ENCODE measurements around the gene STK17B.

STK17B gene

DNA sequence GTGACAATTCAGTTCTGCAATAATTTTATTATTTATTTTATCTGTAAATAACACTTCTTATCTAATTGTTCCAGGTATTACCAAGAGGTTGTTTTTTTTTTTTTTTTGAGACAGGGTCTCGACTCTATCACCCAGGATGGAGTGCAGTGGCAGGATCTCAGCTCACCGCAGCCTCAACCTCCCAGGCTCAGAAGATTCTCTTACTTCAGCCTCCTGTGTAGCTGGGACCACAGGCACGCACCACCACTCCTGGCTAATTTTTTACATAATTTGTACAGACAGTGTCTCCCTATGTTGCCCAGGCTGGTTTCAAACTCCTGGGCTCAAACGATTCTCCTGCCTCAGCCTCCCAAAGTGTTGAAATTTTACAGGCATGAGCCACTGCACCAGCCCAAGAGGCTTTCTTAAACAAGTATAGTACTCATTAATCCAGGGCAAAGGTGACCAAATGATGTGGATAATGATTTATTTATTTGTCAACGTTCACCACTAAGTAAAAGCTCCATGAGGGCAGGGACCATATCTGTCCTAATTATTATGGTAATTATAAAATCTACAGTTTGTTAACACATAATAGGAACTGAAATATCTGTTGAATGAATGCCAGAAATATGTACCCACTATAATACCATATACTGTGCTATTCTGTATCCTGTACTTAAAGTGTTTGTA is 12.0 kb downstream of the STK17B start:
- no peak for DNase-seq

DNA sequence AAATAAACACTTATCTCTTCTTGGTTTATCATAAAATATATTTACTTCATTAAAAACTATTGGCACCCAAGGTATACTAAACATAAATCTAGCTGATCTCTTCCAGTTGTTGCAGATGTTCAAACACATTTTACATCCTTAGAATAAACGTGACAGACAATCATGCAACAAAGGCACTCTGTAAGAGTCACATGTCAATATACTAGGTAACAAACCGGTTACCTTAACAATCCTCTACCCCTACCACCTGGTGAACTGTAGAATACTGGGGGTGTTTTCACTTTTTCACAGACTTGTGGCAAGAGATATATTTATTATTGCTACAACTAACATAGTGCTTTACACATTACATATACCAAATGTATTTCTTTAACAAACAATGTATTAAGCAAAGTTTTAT is 15.8 kb downstream of the STK17B start:
- DNase-seq = no peak

DNA sequence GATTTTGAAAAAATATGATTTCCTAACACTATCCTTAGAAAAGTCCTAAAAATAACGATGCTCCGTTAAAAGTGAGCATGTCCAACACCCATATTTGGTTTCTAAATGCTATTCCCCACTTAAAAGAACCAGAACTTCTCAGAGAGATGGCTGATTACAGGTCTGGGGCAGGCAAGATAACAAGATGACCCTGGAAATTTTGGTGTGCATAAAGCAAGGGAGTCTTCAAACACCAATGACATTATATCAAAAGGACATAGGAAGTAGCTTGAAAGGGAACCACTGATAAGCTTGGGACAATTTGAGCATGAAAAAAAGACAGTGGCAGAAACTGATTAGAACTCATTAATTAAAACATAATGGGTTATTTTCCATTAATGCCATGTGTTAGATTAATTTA is 17.9 kb downstream of the STK17B start:
- DNase-seq = no peak

GRCh38 chr2:196149948-196150347 is 21.4 kb downstream of the STK17B start:
- DNase-seq = no peak

GRCh38 chr2:196148736-196149135 is 22.6 kb downstream of the STK17B start:
- no peak for DNase-seq

DNA sequence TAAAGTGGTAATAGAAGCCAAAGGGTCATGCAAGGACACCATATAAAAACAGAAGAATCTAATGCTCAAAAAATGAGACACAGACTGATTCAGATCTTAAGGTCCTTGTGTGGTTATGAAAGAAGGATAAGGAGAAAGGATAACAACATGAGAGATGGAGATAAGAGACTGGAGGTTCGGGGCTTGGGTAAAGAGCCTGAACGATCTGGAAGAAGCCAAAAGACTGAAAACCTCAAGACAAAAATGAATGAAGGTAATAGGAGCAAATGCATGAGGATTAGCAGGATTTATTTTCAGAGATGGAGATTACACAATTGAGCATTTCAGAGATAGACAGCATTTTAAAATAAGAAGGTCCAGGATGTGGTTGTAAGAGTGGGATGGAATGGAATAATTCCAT is 26.1 kb downstream of the STK17B start:
- no peak for DNase-seq

- DNase-seq = no peak
These were observed 26.8 kb downstream of the STK17B start for GRCh38 chr2:196144513-196145126.

DNA sequence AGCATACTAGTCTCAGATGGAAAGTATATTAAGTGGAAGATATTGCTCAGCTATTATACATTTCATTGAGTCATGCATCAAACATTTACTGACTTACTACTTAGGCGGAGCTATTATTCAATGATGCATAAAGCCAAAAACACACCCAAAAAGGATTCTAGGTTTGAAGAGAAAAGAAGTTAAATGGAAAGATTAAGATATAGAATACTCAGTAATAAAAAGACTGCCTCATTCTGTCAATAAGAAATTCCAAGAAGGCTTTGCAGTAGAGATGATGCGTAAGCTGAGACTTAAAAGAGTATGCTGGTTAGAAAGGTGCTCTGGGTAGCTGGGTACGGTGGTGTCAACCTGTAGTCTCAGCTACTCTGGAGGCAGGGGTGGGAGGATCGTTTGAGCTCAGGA is 27.6 kb downstream of the STK17B start:
- DNase-seq = no peak

DNA sequence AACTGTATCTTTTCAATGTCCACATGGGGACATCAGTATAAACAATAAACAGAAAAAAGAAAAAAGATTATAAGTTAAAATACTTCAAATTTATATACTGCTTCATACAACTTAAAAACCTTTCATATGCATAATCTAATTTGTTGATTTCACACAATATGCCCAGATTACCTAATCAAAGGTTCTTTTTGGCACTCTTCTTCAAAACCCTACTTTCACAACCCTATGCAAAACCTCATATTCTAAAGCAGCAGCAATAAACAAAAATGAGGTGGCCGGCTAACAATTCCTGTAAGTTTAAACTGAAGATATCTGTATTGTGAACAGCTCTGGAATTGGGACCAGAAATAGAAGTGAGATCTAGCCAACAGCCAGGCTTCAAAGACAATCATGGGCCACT is 28.6 kb downstream of the STK17B start:
- DNase-seq = no peak

- DNase-seq = no peak
These were observed 31.2 kb downstream of the STK17B start for GRCh38 chr2:196140213-196140612.

- no peak for DNase-seq
These were observed 34.1 kb downstream of the STK17B start for GRCh38 chr2:196137271-196137670.

GRCh38 chr2:196136151-196136550 is 35.2 kb downstream of the STK17B start:
- DNase-seq = no peak

DNA sequence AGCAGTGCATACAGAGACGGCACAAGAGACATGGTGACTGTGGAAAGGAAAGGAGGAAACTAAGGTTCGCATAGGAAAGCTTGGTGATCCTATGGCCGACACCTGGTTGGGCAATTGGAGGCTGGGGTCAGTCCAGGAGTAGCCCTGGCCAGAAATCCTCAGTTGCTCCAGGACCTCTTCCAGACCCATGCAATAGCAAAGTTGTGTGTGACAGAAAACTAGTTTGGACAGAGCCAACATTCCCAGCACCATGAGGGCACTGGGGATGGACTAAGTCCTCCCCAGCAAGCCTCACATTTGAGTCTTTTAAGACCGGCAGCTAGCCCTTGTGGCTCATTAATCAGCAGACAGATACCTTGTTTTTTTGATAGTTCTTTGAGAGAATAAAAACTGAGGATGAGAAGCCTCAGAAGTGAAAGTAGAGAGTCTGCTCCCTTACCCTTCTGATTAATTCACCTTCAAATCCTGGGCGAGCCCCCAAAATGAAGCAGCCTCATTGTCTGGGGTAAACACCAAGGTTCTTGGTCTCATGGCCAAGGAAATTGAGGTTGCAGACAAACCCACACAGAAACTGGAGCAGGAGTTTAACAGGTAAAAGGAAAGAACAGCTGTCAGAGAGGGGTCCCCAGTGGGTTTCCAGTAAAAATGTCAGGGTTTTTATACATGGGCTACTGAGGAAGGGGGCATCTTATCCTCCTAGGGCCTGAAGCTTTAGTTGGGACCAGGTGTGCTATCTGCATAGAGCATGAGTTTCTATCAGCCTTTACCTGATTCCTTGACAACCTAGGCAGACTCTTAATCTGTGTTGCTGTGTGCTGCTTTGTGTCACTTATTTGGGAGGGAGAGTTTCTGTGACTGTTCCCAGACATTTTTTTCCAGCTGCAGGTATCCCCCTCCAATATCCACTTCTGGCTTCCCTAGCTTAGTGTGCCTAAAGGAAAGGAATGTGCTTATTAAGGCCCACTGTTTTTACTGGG is 39.1 kb downstream of the STK17B start:
- no peak for DNase-seq

DNA sequence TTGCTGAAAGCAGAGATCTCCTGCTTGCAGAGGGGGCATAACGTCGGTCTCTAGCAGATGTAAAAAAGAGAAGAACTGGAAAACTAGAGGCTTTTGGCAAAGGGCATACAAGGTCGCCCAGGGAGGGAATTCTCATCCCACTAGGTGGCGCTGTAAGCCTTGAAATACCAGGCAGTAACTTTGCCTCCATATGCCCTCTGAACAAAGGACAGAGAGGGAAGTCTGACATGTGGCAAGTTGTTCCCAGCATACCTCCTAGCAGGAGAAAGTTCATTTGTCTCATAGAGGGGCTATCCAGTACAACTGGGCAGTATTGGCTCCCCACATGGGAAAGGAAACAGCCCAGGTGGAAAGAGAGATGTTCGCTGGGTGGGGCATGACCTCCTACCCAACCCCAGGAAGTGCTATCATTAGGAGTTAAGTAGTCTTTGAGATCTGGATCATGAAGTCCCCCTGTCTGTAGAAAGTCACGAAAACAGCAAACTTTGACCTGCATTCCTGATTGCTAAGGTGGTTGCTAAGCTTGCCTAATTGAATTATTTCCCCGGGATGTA is 39.9 kb downstream of the STK17B start:
- no peak for DNase-seq

GRCh38 chr2:196130039-196130825 is 41.1 kb downstream of the STK17B start:
- DNase-seq = no peak

DNA sequence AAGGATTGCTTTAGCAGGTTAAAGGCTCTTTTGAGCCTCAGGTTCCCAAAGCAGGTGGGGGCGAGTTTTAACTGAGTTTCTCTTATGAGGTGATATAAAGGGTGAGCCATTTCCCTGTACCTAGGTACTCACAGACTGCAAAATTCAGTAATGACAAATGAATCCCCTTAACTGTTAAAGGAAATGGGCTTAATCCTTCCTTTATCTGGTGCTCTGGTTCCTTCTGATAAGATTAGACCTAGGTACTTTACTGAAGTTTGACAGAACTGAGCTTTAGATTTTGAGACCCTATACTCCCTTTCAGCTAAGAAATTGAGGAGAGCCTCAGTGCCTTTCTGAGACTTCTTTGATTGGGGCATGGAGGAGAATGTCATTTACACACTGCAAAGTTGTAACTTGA is 42.6 kb downstream of the STK17B start:
- DNase-seq = no peak

GRCh38 chr2:196125596-196125995 is 45.8 kb downstream of the STK17B start:
- no peak for DNase-seq

- DNase-seq = no peak
These were observed 47.6 kb downstream of the STK17B start for GRCh38 chr2:196123679-196124373.

DNA sequence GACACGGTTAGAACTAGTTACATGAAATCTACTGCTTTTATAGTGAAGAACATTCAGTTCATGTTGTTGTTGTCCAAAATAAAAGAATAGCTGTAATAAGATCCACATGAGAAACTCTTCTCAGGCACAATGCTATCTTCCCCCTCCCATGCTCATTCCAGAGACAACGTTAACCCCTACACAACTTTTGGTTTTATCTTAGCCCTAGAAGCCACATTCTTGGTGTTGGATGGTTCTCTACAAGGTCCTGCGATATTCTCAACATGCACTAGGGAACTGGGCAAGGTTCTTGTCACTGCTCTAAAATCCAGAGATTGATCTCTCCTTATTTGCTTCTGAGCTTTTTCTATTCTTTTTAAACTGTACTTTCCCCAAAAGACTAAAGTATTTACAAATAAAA is 51.5 kb downstream of the STK17B start:
- no peak for DNase-seq

DNA sequence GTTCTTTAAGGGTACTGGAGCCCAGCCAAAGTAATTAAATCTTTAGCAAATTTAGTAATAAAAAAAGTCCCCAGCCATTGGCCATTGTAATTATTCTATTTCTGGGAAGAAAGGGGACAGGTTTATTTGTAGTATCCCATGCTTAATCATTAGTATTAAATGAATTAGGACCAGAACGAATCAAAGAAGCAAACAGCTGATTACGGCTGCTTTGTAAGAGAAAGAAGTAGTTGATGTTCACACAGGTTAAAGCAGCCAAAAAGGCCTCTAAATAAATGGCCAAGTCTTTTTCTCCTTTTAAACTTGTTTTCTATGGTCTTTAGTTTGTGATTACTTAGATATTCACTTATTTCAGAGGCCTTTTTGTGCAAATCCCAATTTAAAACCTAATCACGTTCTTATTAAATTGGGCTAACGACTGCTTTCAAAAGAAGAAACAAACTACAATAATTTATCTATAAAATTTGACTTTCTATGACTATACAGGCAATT is 54.1 kb downstream of the STK17B start:
- DNase-seq = no peak

Data from amygdala (tissue), 56 donors.